ENCODE results near the gene KAT6B. TPM values are rescaled to one million over a fixed set of nuclear protein-coding genes. Genes with fewer than 3 reads are reported as not detected.
A peak's percentile ranks its signal among the peaks of the same experiment; 100 is the strongest.

Gene KAT6B
- total and polyA plus RNA-seq, 2 of the 8 experiments (the other 6 are each of a cell fraction or from before 2014, with no cell fraction given): 7.3 to 30.8 TPM

- Histone ChIP-seq H3K14ac (ENCODE audit: insufficient read length) (no peak overlapping the region), H3K79me1 (ENCODE audit: low read depth, low read length) (no peaks in the 10 kb centered on the region), H4K8ac (ENCODE audit: extremely low read depth, insufficient read depth, low read length) (peak overlapping the region; percentile 76; the same call in 1 of the 2 replicates), H3K4ac (replicated peaks; ENCODE audit: insufficient read length, low read depth, low read length) (no peak overlapping the region), H3K56ac (replicated peaks; ENCODE audit: insufficient read length, low read depth, low read length) (no peak overlapping the region), H3K4me2 (ENCODE audit: insufficient read depth in 1 of 2, low read depth in 2 of 2, low read length in 2 of 2) (no peak overlapping the region), H2AK5ac (ENCODE audit: low read depth, low read length) (no peak overlapping the region), H3K27ac (ENCODE audit: low read depth, low read length) (no peak overlapping the region), H4K91ac (replicated peaks; ENCODE audit: insufficient read length, low read length) (no peak overlapping the region), H4K5ac (ENCODE audit: insufficient read length, low read depth, low read length) (no peak overlapping the region), H3K18ac (ENCODE audit: extremely low read depth, low read length) (no peak overlapping the region), H3K9me3 (ENCODE audit: insufficient read depth in 2 of 2, low read depth in 1 of 2, low read length in 1 of 2) (no peaks in the 10 kb centered on the region), H3K23ac (ENCODE audit: insufficient read length) (no peak overlapping the region), H3K23me2 (ENCODE audit: low read depth, low read length) (no peaks in the 10 kb centered on the region), H3K36me3 (ENCODE audit: control insufficient read depth in 2 of 4, insufficient read depth in 4 of 4, low read length in 3 of 4) (no peaks in the 10 kb centered on the region), H3K9ac (replicated peaks in 1 of 4; ENCODE audit: extremely low read depth in 1 of 4, low read depth in 3 of 4, low read length in 3 of 4) (no peak overlapping the region), H2BK5ac (ENCODE audit: low read depth, low read length) (no peak overlapping the region), H3K4me3 (ENCODE audit: extremely low read depth in 1 of 4, insufficient read depth in 2 of 4, low read depth in 3 of 4, low read length in 4 of 4) (no peak overlapping the region), H2BK15ac (ENCODE audit: low read length) (no peak overlapping the region), H2AFZ (ENCODE audit: low read length) (no peak overlapping the region), H2BK120ac (replicated peaks; ENCODE audit: low read depth, low read length) (no peak overlapping the region), H3K79me2 (ENCODE audit: control insufficient read depth in 1 of 2, insufficient read depth in 2 of 2, low read length in 2 of 2) (no peaks in the 10 kb centered on the region), H3K27me3 (replicated peaks in 1 of 4; ENCODE audit: control insufficient read depth in 3 of 4, extremely low read depth in 1 of 4, insufficient read depth in 3 of 4, low read length in 3 of 4) (no peaks in the 10 kb centered on the region), H2BK12ac (ENCODE audit: low read depth, low read length) (no peak overlapping the region), H3K4me1 (replicated peaks in 1 of 4; ENCODE audit: control insufficient read depth in 3 of 4, insufficient read depth in 4 of 4, low read length in 3 of 4) (no peaks in the 10 kb centered on the region; a peak in 2 of 7 replicates), H2BK20ac (ENCODE audit: low read length) (no peak overlapping the region), H4K20me1 (replicated peaks in 1 of 2; ENCODE audit: control insufficient read depth in 1 of 2, insufficient read depth in 2 of 2, low read length in 2 of 2) (no peaks in the 10 kb centered on the region)
- no peak for FAIRE-seq
- WGBS, 2 experiments (ENCODE audit: extremely low coverage in 1 of 2, insufficient coverage in 1 of 2, insufficient read length in 1 of 2, insufficient replicate concordance in 2 of 2, low coverage in 1 of 2, low lambda C conversion rate in 2 of 2, missing lambda C conversion rate in 1 of 2): 86% methylated on average over 7 of the region's 7 CpGs; no CpG with 5 or more reads in 1 of the 2 experiments
- TF ChIP-seq SRF (IDR thresholded peaks at IDR 0.05; ENCODE audit: low read depth, low read length) (no peak), POLR2AphosphoS5 (IDR thresholded peaks at IDR 0.05; ENCODE audit: low read depth, low read length) (no peak), KDM4A (IDR thresholded peaks at IDR 0.05; ENCODE audit: low read depth, low read length, severe bottlenecking) (no peak), SP1 (IDR thresholded peaks at IDR 0.05; ENCODE audit: low read depth, low read length) (no peak), SIRT6 (IDR thresholded peaks at IDR 0.05; ENCODE audit: low read length) (no peak), ASH2L (IDR thresholded peaks at IDR 0.05; ENCODE audit: low read length) (no peak), SP4 (IDR thresholded peaks at IDR 0.05; ENCODE audit: low read length) (no peak), NANOG (IDR thresholded peaks at IDR 0.05; ENCODE audit: insufficient read depth, low read depth, low read length, poor library complexity, severe bottlenecking) (no peak), BACH1 (IDR thresholded peaks at IDR 0.05; ENCODE audit: low read length) (no peak), RXRA (IDR thresholded peaks at IDR 0.05; ENCODE audit: insufficient read depth, low read depth, low read length) (no peak), BCL11A (IDR thresholded peaks at IDR 0.05; ENCODE audit: low read depth in 2 of 2, low read length in 2 of 2) (no peak), CHD2 (IDR thresholded peaks at IDR 0.05; ENCODE audit: low read length) (no peak), TEAD4 (IDR thresholded peaks at IDR 0.05; ENCODE audit: low read depth, low read length) (no peak), CEBPB (IDR thresholded peaks at IDR 0.05; ENCODE audit: low read depth, low read length) (no peak), TAF7 (optimal IDR thresholded peaks at IDR 0.05; ENCODE audit: borderline replicate concordance, low read depth, low read length) (no peak), KDM5A (IDR thresholded peaks at IDR 0.05; ENCODE audit: low read length) (no peak), SP2 (IDR thresholded peaks at IDR 0.05; ENCODE audit: low read length) (no peak)
- ChIA-PET CTCF (ENCODE audit: partially characterized antibody) (interaction anchor here (0.9 to 2.1 kb wide), 4 partner anchors 31 to 313 kb away, joined by 3 to 6 read pairs (median 3); no protein-coding TSS in a partner anchor), POLR2A (ENCODE audit: partially characterized antibody) (interaction anchor here (1.0 kb wide), 1 partner anchor 14 kb away, joined by 3 read pairs; no protein-coding TSS in a partner anchor)
- no peak for DNase-seq (ENCODE audit: low read depth in 1 of 2, low spot score in 2 of 2)
Observed at GRCh38 chr10:75067272-75067671, 240.9 kb downstream of the KAT6B start.

Measured in H1 (cell line).